Endothelial cell of umbilical vein (primary cell): ENCODE results near the gene PLXDC2. TPM values are rescaled to one million over a fixed set of nuclear protein-coding genes. Genes with fewer than 3 reads are reported as not detected.

Experiments used
- BruUV-seq: library from RNA; stranded (reverse); fragments of 400-500 nt; replicated peaks from 2 replicates; lab custom pipeline; 2021; lab: Mats Ljungman, UMichigan
- CTCF ChIA-PET: fragments of 300-600, 350-600 bp; sonication (Branson Sonifier 250); formaldehyde crosslinking; loops from one replicate; lab custom pipeline; 2021; ENCODE audit warnings: antibody characterized with exemption, inconsistent platforms; lab: Charles Lee
- POLR2A ChIA-PET: fragments of 300-600, 350-600 bp; sonication (Branson Sonifier 250); formaldehyde crosslinking; loops from one replicate; lab custom pipeline; 2021; ENCODE audit warnings: antibody characterized with exemption, inconsistent platforms; lab: Charles Lee
- DNase-seq: peaks from one replicate; pipeline ENCODE4 v3.0.0-alpha.2; 2011; ENCODE audit warnings: low read depth, low spot score
- FAIRE-seq: peaks from 2 replicates; lab custom pipeline; 2011; peaks lifted over from hg19 to GRCh38; lab: Jason Lieb, UNC
- H2AFZ ChIP-seq: 2 replicates; pipeline ENCODE4 v1.6.0; 2012; ENCODE audit warnings: low read depth, low read length, control low read depth, inconsistent platforms
- H3K27ac ChIP-seq: 2 replicates; pipeline ENCODE4 v1.5.1; 2011; ENCODE audit warnings: low read depth, mild to moderate bottlenecking, control low read depth, low read length, moderate library complexity; ENCODE audit not compliant: insufficient read depth
- H3K27me3 ChIP-seq, 2 experiments: 2 replicates each; pipeline versions ENCODE4 v1.6.0 to v1.6.1; 2011; ENCODE audit warnings: low read length in 2 of 2, mixed read lengths in 1 of 2; ENCODE audit not compliant: control insufficient read depth in 2 of 2, insufficient read depth in 2 of 2
- H3K36me3 ChIP-seq, 2 experiments: 2 replicates in 1 of 2; 3 replicates in 1 of 2; pipeline ENCODE4 v1.5.1; 2011; ENCODE audit warnings: low read length in 2 of 2, mild to moderate bottlenecking in 1 of 2, moderate library complexity in 1 of 2; ENCODE audit not compliant: control insufficient read depth in 2 of 2, insufficient read depth in 2 of 2; ENCODE audit errors: extremely low read depth in 1 of 2
- H3K4me1 ChIP-seq: 3 replicates; pipeline ENCODE4 v1.5.1; 2011; ENCODE audit warnings: mild to moderate bottlenecking, low read length; ENCODE audit not compliant: control insufficient read depth, insufficient read depth; ENCODE audit errors: extremely low read depth
- H3K4me2 ChIP-seq: 2 replicates; pipeline ENCODE4 v1.6.1; 2011; ENCODE audit warnings: low read length, control low read depth, mixed read lengths; ENCODE audit not compliant: insufficient read depth
- H3K4me3 ChIP-seq, 3 experiments: fragments of 200-600 bp in 1 of 3; sonication (generic), shearing (Covaris generic) in 1 of 3; replicated peaks in 1 of 3; 2 replicates each; pipeline ENCODE4 v1.5.1; 2011 to 2016; ENCODE audit warnings: control low read depth in 3 of 3, low read length in 3 of 3, mild to moderate bottlenecking in 2 of 3, inconsistent platforms in 1 of 3, low read depth in 1 of 3, moderate library complexity in 1 of 3; ENCODE audit not compliant: insufficient read depth in 1 of 3
- H3K79me2 ChIP-seq: 2 replicates; pipeline ENCODE4 v1.6.0; 2012; ENCODE audit warnings: low read length, inconsistent platforms; ENCODE audit not compliant: control insufficient read depth, insufficient read depth
- H3K9ac ChIP-seq: replicated peaks from 2 replicates; pipeline ENCODE3; 2011; ENCODE audit warnings: low read length, control low read depth; ENCODE audit not compliant: insufficient read depth; ENCODE audit errors: extremely low read depth
- H3K9me1 ChIP-seq: replicated peaks from 3 replicates; pipeline ENCODE4 v1.6.0; 2011; ENCODE audit warnings: mild to moderate bottlenecking, low read length; ENCODE audit not compliant: control insufficient read depth, insufficient read depth; ENCODE audit errors: extremely low read depth
- H3K9me3 ChIP-seq: replicated peaks from 2 replicates; pipeline ENCODE4 v1.5.1; 2012; ENCODE audit warnings: low read length, inconsistent platforms; ENCODE audit not compliant: control insufficient read depth, insufficient read depth
- H4K20me1 ChIP-seq: replicated peaks from 2 replicates; pipeline ENCODE3; 2011; ENCODE audit warnings: mild to moderate bottlenecking, low read length; ENCODE audit not compliant: control insufficient read depth, insufficient read depth; ENCODE audit errors: extremely low read depth
- EZH2 ChIP-seq: IDR thresholded peaks from 2 replicates; pipeline ENCODE4 v1.6.1; 2012; ENCODE audit warnings: borderline replicate concordance, low read depth, mild to moderate bottlenecking, moderate library complexity, low read length, inconsistent platforms; ENCODE audit not compliant: severe bottlenecking
- FOS ChIP-seq: IDR thresholded peaks from 2 replicates; pipeline ENCODE4 v1.6.1; 2011; ENCODE audit warnings: mild to moderate bottlenecking, low read length, moderate library complexity, borderline replicate concordance; ENCODE audit not compliant: insufficient read depth
- GATA2 ChIP-seq: IDR thresholded peaks from 2 replicates; pipeline ENCODE4 v1.7.0; 2011; ENCODE audit warnings: low read depth, mild to moderate bottlenecking, moderate library complexity, mixed read lengths, low read length; ENCODE audit not compliant: insufficient read length, insufficient read depth
- JUN ChIP-seq: IDR thresholded peaks from 2 replicates; pipeline ENCODE4 v1.6.1; 2011; ENCODE audit warnings: borderline replicate concordance, low read depth; ENCODE audit not compliant: insufficient read length, insufficient read depth
- MYC ChIP-seq: IDR thresholded peaks from one replicate; pipeline ENCODE4 v1.6.1; 2011; ENCODE audit warnings: mild to moderate bottlenecking, low read depth, low read length
- POLR2A ChIP-seq: IDR thresholded peaks from 2 replicates; pipeline ENCODE4 v1.6.1; 2012; ENCODE audit warnings: low read depth, mild to moderate bottlenecking, control low read depth, low read length
- POLR2AphosphoS5 ChIP-seq: IDR thresholded peaks from 2 replicates; pipeline ENCODE4 v1.6.1; 2012; ENCODE audit warnings: low read depth, mild to moderate bottlenecking, control low read depth, low read length, moderate library complexity; ENCODE audit not compliant: insufficient read depth
- dilution Hi-C: fragments of 300-500 bp; cut with MboI; formaldehyde crosslinking; loops from one replicate; pipeline ENCODE4 v1.15.0; 2019; ENCODE audit warnings: low sequenced_read_pairs; ENCODE audit not compliant: extremely low pct_ligation_motif_present
- intact Hi-C: fragments of 100-400 bp; cut with micrococcal nuclease; formaldehyde crosslinking; loops from one replicate; pipeline ENCODE4 v1.10.0; 2022
- polyA plus RNA-seq, 4 experiments: library from polyadenylated mRNA; depleted of rRNA in 3 of 4; stranded (reverse) in 3 of 4; unstranded in 1 of 4; fragments of >200 nt; gene quantifications; 2 replicates each; pipeline versions ENCODE4 v1.2.1 to v1.2.3, GENCODE V29; 2011 to 2012; ENCODE audit warnings: missing spikeins in 1 of 4
- total RNA-seq: library from RNA; stranded (reverse); gene quantifications from 2 replicates; pipeline ENCODE4 v1.2.3, GENCODE V29; 2021
- TF ChIP-seq, protein P1 (sequence below): IDR thresholded peaks from 2 replicates; pipeline ENCODE4 v1.6.1; 2011; ENCODE audit not compliant: insufficient read depth, insufficient read length
- TF ChIP-seq, protein P2 (sequence below), 2 donors: IDR thresholded peaks; 1 replicate in 1 of 2; 2 replicates in 1 of 2; pipeline ENCODE4 v1.5.1; 2011; ENCODE audit warnings: low read length in 2 of 2, mild to moderate bottlenecking in 2 of 2, moderate library complexity in 2 of 2, control low read depth in 1 of 2, inconsistent platforms in 1 of 2, low read depth in 1 of 2; ENCODE audit not compliant: insufficient read depth in 1 of 2; ENCODE audit errors: extremely low read depth in 1 of 2

PLXDC2 gene
- total and polyA plus RNA-seq, 2 donors (not counting 3 experiments of a cell fraction or from before 2014, with no cell fraction given) = 0.32 to 1.2 TPM

DNA sequence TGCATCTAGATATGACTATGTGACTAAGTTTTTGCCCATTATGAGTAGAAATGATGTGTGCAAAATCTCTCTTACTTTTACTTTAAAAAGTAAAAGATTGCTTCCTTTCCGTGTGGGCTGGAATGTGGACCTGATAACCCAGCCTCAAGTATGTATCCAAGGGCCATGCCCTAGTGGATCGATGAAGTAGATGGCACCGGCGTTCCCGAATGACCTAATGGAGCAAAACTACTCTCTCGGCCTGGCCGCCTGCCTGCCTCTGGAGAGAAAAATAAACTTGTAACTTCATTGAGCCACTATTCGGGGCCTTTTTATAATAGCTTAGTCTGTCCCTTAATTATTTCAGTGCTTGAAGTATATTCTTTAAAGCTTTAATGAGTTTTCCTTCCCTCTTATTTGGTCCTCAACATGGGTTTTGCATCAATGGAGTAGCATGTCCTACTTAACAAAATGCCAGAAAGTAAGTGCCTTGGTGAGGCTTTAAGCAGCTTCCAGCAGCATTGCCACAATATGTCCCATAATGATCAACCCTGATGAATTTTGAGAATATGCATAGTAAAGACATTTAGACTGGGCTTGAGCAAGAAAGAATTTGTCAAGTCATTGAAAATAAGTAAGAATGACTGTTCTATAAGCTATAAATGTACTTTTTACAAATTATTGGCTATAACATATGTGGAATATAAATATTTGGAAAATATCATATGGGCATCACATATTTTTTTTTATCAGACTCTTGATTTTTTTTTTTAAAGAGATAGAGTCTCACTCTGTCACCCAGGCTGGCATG is 61.4 kb downstream of the PLXDC2 start:
- Histone ChIP-seq H3K27ac (no peak overlapping the region), H3K36me3 (no peaks in the 10 kb centered on the region), H3K4me2 (no peak overlapping the region), H3K9me1 (no peaks in the 10 kb centered on the region), H3K4me3 (no peak overlapping the region), H3K4me1 (no peaks in the 10 kb centered on the region), H3K27me3 (no peaks in the 10 kb centered on the region), H3K9ac (no peak overlapping the region), H3K79me2 (no peaks in the 10 kb centered on the region), H4K20me1 (no peaks in the 10 kb centered on the region), H2AFZ (no peak overlapping the region), H3K9me3 (no peaks in the 10 kb centered on the region)
- FAIRE-seq (no peak), DNase-seq (no peak)
- TF ChIP-seq, protein P1, sequence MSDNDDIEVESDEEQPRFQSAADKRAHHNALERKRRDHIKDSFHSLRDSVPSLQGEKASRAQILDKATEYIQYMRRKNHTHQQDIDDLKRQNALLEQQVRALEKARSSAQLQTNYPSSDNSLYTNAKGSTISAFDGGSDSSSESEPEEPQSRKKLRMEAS = no peak
- TF ChIP-seq GATA2 (no peak), MYC (no peak), POLR2A (no peak), POLR2AphosphoS5 (no peak), EZH2 (no peak), FOS (no peak), JUN (no peak)
- TF ChIP-seq, protein P2, sequence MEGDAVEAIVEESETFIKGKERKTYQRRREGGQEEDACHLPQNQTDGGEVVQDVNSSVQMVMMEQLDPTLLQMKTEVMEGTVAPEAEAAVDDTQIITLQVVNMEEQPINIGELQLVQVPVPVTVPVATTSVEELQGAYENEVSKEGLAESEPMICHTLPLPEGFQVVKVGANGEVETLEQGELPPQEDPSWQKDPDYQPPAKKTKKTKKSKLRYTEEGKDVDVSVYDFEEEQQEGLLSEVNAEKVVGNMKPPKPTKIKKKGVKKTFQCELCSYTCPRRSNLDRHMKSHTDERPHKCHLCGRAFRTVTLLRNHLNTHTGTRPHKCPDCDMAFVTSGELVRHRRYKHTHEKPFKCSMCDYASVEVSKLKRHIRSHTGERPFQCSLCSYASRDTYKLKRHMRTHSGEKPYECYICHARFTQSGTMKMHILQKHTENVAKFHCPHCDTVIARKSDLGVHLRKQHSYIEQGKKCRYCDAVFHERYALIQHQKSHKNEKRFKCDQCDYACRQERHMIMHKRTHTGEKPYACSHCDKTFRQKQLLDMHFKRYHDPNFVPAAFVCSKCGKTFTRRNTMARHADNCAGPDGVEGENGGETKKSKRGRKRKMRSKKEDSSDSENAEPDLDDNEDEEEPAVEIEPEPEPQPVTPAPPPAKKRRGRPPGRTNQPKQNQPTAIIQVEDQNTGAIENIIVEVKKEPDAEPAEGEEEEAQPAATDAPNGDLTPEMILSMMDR (IDR thresholded peaks at IDR 0.05; ENCODE audit: extremely low read depth in 1 of 2, insufficient read depth in 1 of 2, low read depth in 1 of 2, low read length in 2 of 2) = no peak
- intact Hi-C loops (no loop called here), dilution Hi-C loops (no loop called here)
- POLR2A ChIA-PET = no interaction called here
- CTCF ChIA-PET = interaction anchor here (1.4 kb wide), 1 partner anchor 14 kb away, joined by 3 read pairs; no protein-coding TSS in a partner anchor
- no TSS peak for BruUV-seq
